GM12801 (cell line): ENCODE measurements around the gene CORO7.

Source experiments
- TF ChIP-seq, protein P1 (sequence below): IDR thresholded peaks from one replicate; pipeline ENCODE4 v1.5.1; 2011; ENCODE audit warnings: control low read depth; ENCODE audit not compliant: insufficient read length; ENCODE audit errors: extremely low read depth

Gene CORO7

DNA sequence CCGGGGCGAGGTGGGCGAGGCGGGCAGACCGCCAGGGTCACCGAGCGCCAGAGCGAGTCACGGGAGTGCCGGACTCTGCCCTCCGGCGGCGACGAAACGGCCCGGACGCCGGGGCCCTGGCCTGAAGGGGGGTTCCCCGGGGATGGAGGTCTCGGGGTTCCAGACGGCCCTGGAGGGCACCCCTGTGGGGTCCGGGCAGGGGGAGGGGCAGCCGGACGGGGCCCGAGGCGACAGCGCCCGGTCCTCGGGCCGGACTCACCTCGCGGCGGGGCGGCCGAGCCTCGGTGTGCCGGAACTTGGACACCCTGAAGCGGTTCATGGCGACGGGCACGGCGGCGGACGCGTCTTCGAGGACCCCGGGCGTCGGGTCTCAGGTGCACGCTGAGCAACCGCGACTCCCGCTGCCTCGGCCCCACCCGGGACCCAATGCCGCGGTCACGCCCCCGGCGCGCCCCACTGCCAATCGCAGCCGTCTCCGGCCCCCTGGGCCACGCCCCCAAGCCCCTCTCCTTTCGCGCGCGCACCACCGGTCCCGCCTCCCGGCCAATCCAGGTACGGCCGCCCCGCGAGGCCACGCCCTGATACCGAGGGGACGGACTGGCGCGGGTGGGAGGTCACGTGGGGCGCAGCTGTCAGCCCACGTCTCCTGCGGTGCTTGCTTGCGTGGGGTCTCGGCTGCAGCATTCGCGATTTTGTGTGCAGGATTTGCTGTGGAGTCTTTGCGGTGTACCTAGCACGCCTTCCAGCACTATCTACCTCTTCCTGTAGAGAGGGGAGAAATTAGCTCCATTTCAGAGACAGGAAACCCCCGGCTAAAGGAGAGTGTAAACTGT, at the start of gene CORO7:
Gene CORO7 (minus strand): TSS at position 397 of the 833 bp plus-strand sequence. CDS start 78 bp downstream, at position 319.
- TF ChIP-seq, protein P1, sequence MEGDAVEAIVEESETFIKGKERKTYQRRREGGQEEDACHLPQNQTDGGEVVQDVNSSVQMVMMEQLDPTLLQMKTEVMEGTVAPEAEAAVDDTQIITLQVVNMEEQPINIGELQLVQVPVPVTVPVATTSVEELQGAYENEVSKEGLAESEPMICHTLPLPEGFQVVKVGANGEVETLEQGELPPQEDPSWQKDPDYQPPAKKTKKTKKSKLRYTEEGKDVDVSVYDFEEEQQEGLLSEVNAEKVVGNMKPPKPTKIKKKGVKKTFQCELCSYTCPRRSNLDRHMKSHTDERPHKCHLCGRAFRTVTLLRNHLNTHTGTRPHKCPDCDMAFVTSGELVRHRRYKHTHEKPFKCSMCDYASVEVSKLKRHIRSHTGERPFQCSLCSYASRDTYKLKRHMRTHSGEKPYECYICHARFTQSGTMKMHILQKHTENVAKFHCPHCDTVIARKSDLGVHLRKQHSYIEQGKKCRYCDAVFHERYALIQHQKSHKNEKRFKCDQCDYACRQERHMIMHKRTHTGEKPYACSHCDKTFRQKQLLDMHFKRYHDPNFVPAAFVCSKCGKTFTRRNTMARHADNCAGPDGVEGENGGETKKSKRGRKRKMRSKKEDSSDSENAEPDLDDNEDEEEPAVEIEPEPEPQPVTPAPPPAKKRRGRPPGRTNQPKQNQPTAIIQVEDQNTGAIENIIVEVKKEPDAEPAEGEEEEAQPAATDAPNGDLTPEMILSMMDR, result no peak

DNA sequence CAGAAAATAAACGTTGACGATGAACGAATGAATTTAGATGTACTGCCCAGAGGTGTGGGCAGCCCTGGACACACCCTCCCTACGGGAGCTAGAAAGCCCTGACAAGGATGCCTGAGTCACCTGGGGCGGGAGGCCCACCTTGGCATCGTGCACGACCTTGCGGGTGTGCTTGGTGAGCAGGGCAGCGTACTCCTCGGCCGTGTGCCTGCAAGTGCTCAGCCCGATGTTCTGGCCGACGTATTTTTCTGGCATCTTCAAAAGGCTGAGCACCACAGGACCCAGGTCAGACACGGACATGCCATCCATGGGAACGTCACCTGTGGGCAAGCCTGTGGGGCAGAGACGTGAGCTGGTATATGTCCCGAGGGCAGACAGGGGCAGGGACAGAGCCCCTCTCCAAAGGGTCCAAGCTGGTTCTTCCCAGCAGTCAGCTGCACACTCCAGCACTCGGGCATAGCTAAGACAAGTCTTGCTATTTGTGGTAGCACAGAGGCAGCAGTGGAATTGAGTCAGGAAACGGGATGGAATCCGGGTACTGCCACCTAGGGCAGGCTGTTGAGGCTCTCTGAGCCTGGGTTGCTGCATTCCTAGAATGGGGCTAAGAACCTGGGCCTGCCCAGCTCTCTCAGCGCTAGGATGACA, 47.2 kb upstream of the CORO7 start:
- TF ChIP-seq, protein P1, result no peak

DNA sequence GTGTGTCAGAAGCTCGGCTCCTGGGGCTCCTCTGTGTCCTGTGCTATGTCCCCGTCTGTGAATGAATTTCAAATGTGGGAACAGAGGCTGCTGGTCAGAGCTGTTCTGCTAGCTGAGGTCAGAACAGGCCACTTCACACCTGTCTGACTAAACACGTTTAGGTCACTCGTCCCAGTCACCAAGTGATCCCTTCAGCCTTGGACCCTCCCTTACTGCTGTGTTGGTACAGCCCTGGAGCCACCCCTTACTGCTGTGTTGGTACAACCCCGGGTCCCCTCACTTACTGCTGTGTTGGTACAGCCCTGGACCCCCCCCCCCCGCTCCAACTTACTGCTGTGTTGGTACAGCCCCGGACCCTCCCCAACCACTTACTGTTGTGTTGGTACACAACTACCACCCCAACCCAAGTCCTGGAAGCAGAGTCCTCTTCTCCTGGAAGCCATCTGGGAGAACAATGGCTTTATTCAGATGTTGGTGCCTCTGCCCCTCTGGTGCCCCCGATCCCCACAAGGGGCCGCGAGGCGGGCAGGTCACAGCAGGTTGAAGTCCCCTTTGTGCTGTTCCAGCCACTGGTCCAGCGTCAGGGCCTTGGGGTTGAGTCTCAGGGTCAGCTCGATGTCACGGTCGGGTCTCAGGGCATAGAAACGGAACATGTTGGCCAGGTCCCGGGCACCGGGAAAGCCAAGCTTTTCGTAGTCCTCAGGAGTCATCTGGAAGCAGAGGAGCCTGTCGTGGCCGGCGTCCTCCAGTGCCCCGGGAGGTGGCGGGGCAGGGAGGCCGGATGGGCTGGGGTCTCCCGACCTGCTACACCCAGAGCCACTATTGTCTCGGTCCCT, 45.1 kb upstream of the CORO7 start:
- TF ChIP-seq, protein P1, result no peak

DNA sequence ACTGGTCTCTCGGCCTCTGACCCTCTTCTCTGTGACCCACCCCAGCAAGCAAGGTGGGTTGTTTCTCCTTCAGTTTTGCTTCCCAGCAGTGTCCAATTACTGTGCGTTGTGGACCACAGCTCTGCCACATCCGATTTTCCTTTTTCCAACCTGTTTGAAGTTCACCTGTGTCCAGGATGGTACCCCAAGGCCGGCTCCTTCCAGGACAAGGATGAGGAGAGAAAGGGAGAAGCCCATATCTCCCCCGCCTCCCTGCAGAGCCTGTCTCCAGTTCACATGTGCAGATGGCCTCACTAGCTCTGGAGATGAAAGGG, 44.5 kb upstream of the CORO7 start:
- TF ChIP-seq, protein P1, result no peak

DNA sequence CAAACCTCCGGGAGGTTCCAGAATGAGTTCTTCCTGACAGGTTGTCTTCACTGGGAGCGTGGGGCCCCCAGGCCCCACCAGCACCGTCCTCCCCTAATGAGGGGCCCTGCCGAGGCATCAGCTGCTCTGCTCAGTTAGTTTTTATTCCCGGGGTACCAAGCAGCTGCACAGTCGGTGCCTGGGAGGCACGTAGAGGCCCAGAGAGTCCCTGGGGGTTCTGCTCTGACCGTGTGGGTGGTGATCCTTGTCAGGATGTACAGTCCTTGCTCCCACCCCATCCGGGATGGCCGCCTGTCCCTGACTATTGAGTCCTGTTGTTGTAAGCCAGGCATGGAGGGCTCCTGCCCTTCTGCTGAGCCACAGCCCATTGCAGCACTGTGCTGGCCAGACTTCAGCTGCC, 39.6 kb upstream of the CORO7 start:
- TF ChIP-seq, protein P1, result no peak

DNA sequence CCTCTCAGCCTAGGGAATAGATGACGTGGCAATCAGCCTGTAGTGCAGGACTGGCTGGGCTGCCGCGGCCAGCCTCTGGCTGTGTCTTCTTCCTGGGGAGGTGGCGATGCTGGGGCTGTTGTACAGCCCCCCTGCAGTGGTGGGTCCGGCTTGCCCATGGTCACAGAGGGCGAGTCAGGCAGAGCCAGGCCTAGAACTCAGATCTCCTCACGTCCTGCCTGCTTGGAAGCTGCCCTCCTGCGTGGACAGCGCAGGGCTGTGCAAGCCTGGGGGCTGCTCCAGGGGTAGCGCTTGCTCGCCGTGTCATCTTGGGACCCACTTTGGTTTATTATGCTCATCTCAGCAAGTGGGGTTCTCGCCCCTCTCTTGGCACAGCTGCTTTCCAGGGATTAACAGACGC, 38.7 kb upstream of the CORO7 start:
- TF ChIP-seq, protein P1, result no peak

DNA sequence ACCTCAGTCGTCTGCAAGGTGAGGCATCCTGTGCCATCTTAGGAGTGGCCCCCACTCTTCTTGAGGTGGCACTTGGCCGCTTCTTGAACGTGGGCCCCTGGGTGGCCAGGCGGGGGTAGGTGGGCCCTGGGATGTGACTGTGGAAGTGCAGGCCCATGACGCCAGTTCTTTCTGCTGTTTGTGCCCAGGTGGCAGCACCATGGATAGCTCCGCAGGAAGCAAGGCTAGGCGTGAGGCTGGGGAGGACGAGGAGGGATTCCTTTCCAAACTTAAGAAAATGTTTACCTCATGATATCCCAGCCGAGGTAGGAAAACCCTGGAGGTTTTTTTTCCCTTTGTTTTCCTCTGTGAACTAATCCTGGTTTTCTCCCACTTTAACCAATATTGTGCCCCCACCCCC, 38.2 kb upstream of the CORO7 start:
- TF ChIP-seq, protein P1, result no peak
